Activated CD4-positive, alpha-beta T cell treated with anti-CD3 and anti-CD28 coated beads, Interleukin-2, amount 50 U/mL, for 24 hours (primary cell): Measurements from ENCODE around the gene RBMS2.

Source experiments
- DNase-seq, 2 donors: peaks; one replicate each; pipeline ENCODE4 v3.0.0-alpha.2; 2020; ENCODE audit warnings: low read depth in 1 of 2, low spot score in 1 of 2

Gene RBMS2

GRCh38 chr12:56578983-56579546, 57.4 kb downstream of the RBMS2 start:
- DNase-seq: no peak

- no peak for DNase-seq
Measured at GRCh38 chr12:56581418-56582145, 60.0 kb downstream of the RBMS2 start.

GRCh38 chr12:56585098-56585497, 63.5 kb downstream of the RBMS2 start:
- no peak for DNase-seq

GRCh38 chr12:56589783-56590182, 68.2 kb downstream of the RBMS2 start:
- DNase-seq: no peak

- DNase-seq: no peak
Measured at GRCh38 chr12:56590237-56590830, 68.7 kb downstream of the RBMS2 start.

GRCh38 chr12:56591126-56591525, 69.5 kb downstream of the RBMS2 start:
- DNase-seq: no peak

- DNase-seq: no peak
Measured at GRCh38 chr12:56591961-56592360, 70.3 kb downstream of the RBMS2 start.

- DNase-seq: peak; percentile 26 to 59
Measured at GRCh38 chr12:56593909-56594621, 72.4 kb downstream of the RBMS2 start.

- DNase-seq: no peak
Measured at GRCh38 chr12:56596815-56597214, 75.2 kb downstream of the RBMS2 start.

- no peak for DNase-seq
Measured at GRCh38 chr12:56599041-56599440, 77.4 kb downstream of the RBMS2 start.

- no peak for DNase-seq
Measured at GRCh38 chr12:56599797-56600196, 78.2 kb downstream of the RBMS2 start.

- no peak for DNase-seq
Measured at GRCh38 chr12:56600753-56601152, 79.1 kb downstream of the RBMS2 start.

- no peak for DNase-seq
Measured at GRCh38 chr12:56601503-56601902, 79.9 kb downstream of the RBMS2 start.

GRCh38 chr12:56602239-56602638, 80.6 kb downstream of the RBMS2 start:
- DNase-seq: no peak

GRCh38 chr12:56604355-56604754, 82.7 kb downstream of the RBMS2 start:
- no peak for DNase-seq

GRCh38 chr12:56614627-56615026, 93.0 kb downstream of the RBMS2 start:
- DNase-seq: no peak

- no peak for DNase-seq
Measured at GRCh38 chr12:56616244-56616643, 94.6 kb downstream of the RBMS2 start.

- no peak for DNase-seq
Measured at GRCh38 chr12:56616925-56617324, 95.3 kb downstream of the RBMS2 start.

GRCh38 chr12:56622535-56622934, 100.9 kb downstream of the RBMS2 start:
- DNase-seq: no peak

GRCh38 chr12:56626701-56627100, 105.1 kb downstream of the RBMS2 start:
- no peak for DNase-seq

- DNase-seq: no peak
Measured at GRCh38 chr12:56628671-56629458, 107.2 kb downstream of the RBMS2 start.
